H1 (cell line): ENCODE data around the gene SH3RF2. TPM values are rescaled to one million over a fixed set of nuclear protein-coding genes. Genes with fewer than 3 reads are reported as not detected.

Source experiments
- CTCF ChIA-PET: fragments of 300-600 bp; sonication (Branson Sonifier 250); formaldehyde crosslinking; loops from one replicate; lab custom pipeline; 2021; ENCODE audit not compliant: partially characterized antibody; lab: Charles Lee
- POLR2A ChIA-PET: fragments of 300-600 bp; sonication (Branson Sonifier 250); formaldehyde crosslinking; loops from one replicate; lab custom pipeline; 2021; ENCODE audit warnings: inconsistent platforms; ENCODE audit not compliant: partially characterized antibody; lab: Charles Lee
- DNase-seq, 2 experiments: peaks; one replicate each; pipeline versions ENCODE4 v3.0.0 to v3.0.0-alpha.2; 2010 to 2022; ENCODE audit warnings: low spot score in 2 of 2, low read depth in 1 of 2, mixed read lengths in 1 of 2
- FAIRE-seq: peaks from 2 replicates; lab custom pipeline; 2011; peaks lifted over from hg19 to GRCh38; lab: Jason Lieb, UNC
- H2AFZ ChIP-seq: 2 replicates; pipeline ENCODE4 v1.8.1; 2012; ENCODE audit warnings: low read length, inconsistent platforms
- H2AK5ac ChIP-seq: 2 replicates; pipeline ENCODE4 v1.6.1; 2013; ENCODE audit warnings: low read depth, low read length
- H2BK120ac ChIP-seq: replicated peaks from 2 replicates; pipeline ENCODE3; 2013; ENCODE audit warnings: low read depth, low read length, inconsistent platforms
- H2BK12ac ChIP-seq: 2 replicates; pipeline ENCODE4 v1.6.1; 2013; ENCODE audit warnings: low read depth, low read length
- H2BK15ac ChIP-seq: 2 replicates; pipeline ENCODE4 v1.6.1; 2013; ENCODE audit warnings: low read length
- H2BK20ac ChIP-seq: 2 replicates; pipeline ENCODE4 v1.6.1; 2013; ENCODE audit warnings: low read length
- H2BK5ac ChIP-seq: 2 replicates; pipeline ENCODE4 v1.6.1; 2013; ENCODE audit warnings: low read depth, low read length
- H3K14ac ChIP-seq: 2 replicates; pipeline ENCODE4 v1.6.1; 2013; ENCODE audit warnings: inconsistent platforms; ENCODE audit not compliant: insufficient read length
- H3K18ac ChIP-seq: 2 replicates; pipeline ENCODE4 v1.6.1; 2013; ENCODE audit warnings: low read length; ENCODE audit errors: extremely low read depth
- H3K23ac ChIP-seq: 2 replicates; pipeline ENCODE4 v1.6.1; 2013; ENCODE audit warnings: inconsistent platforms; ENCODE audit not compliant: insufficient read length
- H3K23me2 ChIP-seq: 2 replicates; pipeline ENCODE4 v1.6.1; 2013; ENCODE audit warnings: low read depth, low read length
- H3K27ac ChIP-seq: 2 replicates; pipeline ENCODE4 v1.6.1; 2011; ENCODE audit warnings: low read depth, low read length, inconsistent platforms
- H3K27me3 ChIP-seq, 4 experiments: replicated peaks in 1 of 4; 1 replicate in 1 of 4; 2 replicates in 3 of 4; pipeline versions ENCODE4 v1.6.1 to v1.8.1; 2011 to 2013; ENCODE audit warnings: low read length in 3 of 4, mild to moderate bottlenecking in 3 of 4, inconsistent platforms in 2 of 4, mixed read lengths in 2 of 4, moderate library complexity in 1 of 4; ENCODE audit not compliant: control insufficient read depth in 3 of 4, insufficient read depth in 3 of 4; ENCODE audit errors: extremely low read depth in 1 of 4
- H3K36me3 ChIP-seq, 4 experiments: 2 replicates each; pipeline versions ENCODE4 v1.6.1 to v1.8.1; 2011 to 2013; ENCODE audit warnings: mild to moderate bottlenecking in 4 of 4, low read length in 3 of 4, moderate library complexity in 2 of 4, control low read depth in 1 of 4, inconsistent platforms in 1 of 4; ENCODE audit not compliant: insufficient read depth in 4 of 4, control insufficient read depth in 2 of 4
- H3K4ac ChIP-seq: replicated peaks from 2 replicates; pipeline ENCODE3; 2013; ENCODE audit warnings: low read length, low read depth, mixed read lengths, inconsistent platforms; ENCODE audit not compliant: insufficient read length
- H3K4me1 ChIP-seq, 4 experiments: replicated peaks in 1 of 4; 1 replicate in 1 of 4; 2 replicates in 3 of 4; pipeline versions ENCODE4 v1.6.1 to v1.8.1; 2011 to 2013; ENCODE audit warnings: low read length in 3 of 4, inconsistent platforms in 2 of 4, mixed read lengths in 1 of 4; ENCODE audit not compliant: insufficient read depth in 4 of 4, control insufficient read depth in 3 of 4
- H3K4me2 ChIP-seq, 2 experiments: 2 replicates each; pipeline versions ENCODE4 v1.6.1 to v1.8.1; 2011 to 2013; ENCODE audit warnings: low read depth in 2 of 2, low read length in 2 of 2, control low read depth in 1 of 2, inconsistent platforms in 1 of 2, mild to moderate bottlenecking in 1 of 2; ENCODE audit not compliant: insufficient read depth in 1 of 2
- H3K4me3 ChIP-seq, 4 experiments: fragments of 200-600, 300-600 bp in 1 of 4; sonication (generic), shearing (Covaris generic), sonication (Bioruptor Twin) in 1 of 4; 2 replicates each; pipeline versions ENCODE4 v1.5.1 to v1.8.1; 2011 to 2016; ENCODE audit warnings: low read length in 4 of 4, low read depth in 3 of 4, control low read depth in 2 of 4, inconsistent platforms in 2 of 4, mild to moderate bottlenecking in 2 of 4, mixed read lengths in 1 of 4, moderate library complexity in 1 of 4; ENCODE audit not compliant: insufficient read depth in 2 of 4; ENCODE audit errors: extremely low read depth in 1 of 4
- H3K56ac ChIP-seq: replicated peaks from 2 replicates; pipeline ENCODE3; 2013; ENCODE audit warnings: low read depth, mild to moderate bottlenecking, mixed read lengths, low read length, inconsistent platforms; ENCODE audit not compliant: insufficient read length
- H3K79me1 ChIP-seq: 2 replicates; pipeline ENCODE4 v1.6.1; 2013; ENCODE audit warnings: low read depth, low read length, control low read depth
- H3K79me2 ChIP-seq, 2 experiments: 2 replicates each; pipeline versions ENCODE4 v1.6.1 to v1.8.1; 2012 to 2013; ENCODE audit warnings: low read length in 2 of 2, mild to moderate bottlenecking in 2 of 2, inconsistent platforms in 1 of 2; ENCODE audit not compliant: insufficient read depth in 2 of 2, control insufficient read depth in 1 of 2
- H3K9ac ChIP-seq, 4 experiments: replicated peaks in 1 of 4; 1 replicate in 1 of 4; 2 replicates in 3 of 4; pipeline versions ENCODE4 v1.6.1 to v1.8.1; 2011 to 2013; ENCODE audit warnings: low read depth in 3 of 4, low read length in 3 of 4, control low read depth in 2 of 4, mild to moderate bottlenecking in 2 of 4, moderate library complexity in 2 of 4, inconsistent platforms in 1 of 4; ENCODE audit errors: extremely low read depth in 1 of 4
- H3K9me3 ChIP-seq, 2 experiments: 2 replicates each; pipeline versions ENCODE4 v1.6.1 to v1.8.1; 2012 to 2013; ENCODE audit warnings: mild to moderate bottlenecking in 2 of 2, moderate library complexity in 2 of 2, control low read depth in 1 of 2, inconsistent platforms in 1 of 2, low read depth in 1 of 2, low read length in 1 of 2, mixed read lengths in 1 of 2; ENCODE audit not compliant: insufficient read depth in 2 of 2
- H4K20me1 ChIP-seq, 2 experiments: replicated peaks in 1 of 2; 2 replicates each; pipeline versions ENCODE3 to v1.8.1; 2011 to 2013; ENCODE audit warnings: inconsistent platforms in 2 of 2, low read length in 2 of 2, mild to moderate bottlenecking in 1 of 2; ENCODE audit not compliant: insufficient read depth in 2 of 2, control insufficient read depth in 1 of 2
- H4K5ac ChIP-seq: 2 replicates; pipeline ENCODE4 v1.6.1; 2013; ENCODE audit warnings: low read length, low read depth, mixed read lengths, inconsistent platforms; ENCODE audit not compliant: insufficient read length
- H4K8ac ChIP-seq: 2 replicates; pipeline ENCODE4 v1.8.0; 2013; ENCODE audit warnings: mild to moderate bottlenecking, moderate library complexity, low read length, inconsistent platforms; ENCODE audit not compliant: insufficient read depth; ENCODE audit errors: extremely low read depth
- H4K91ac ChIP-seq: replicated peaks from 2 replicates; pipeline ENCODE3; 2013; ENCODE audit warnings: low read length, mixed read lengths, inconsistent platforms; ENCODE audit not compliant: insufficient read length
- ATF2 ChIP-seq: IDR thresholded peaks from 2 replicates; pipeline ENCODE4 v1.6.1; 2012; ENCODE audit warnings: low read length, inconsistent platforms
- EZH2 ChIP-seq: fragments of 200-600 bp; sonication (generic); IDR thresholded peaks from 2 replicates; pipeline ENCODE4 v1.7.1; 2012; ENCODE audit warnings: low read depth, mild to moderate bottlenecking, moderate library complexity, low read length, inconsistent platforms; ENCODE audit not compliant: severe bottlenecking
- NANOG ChIP-seq: IDR thresholded peaks from 2 replicates; pipeline ENCODE4 v1.6.1; 2011; ENCODE audit warnings: low read length, low read depth, mild to moderate bottlenecking, inconsistent platforms; ENCODE audit not compliant: insufficient read depth, poor library complexity, severe bottlenecking
- RAD21 ChIP-seq, 2 experiments: IDR thresholded peaks in 1 of 2; conservative IDR thresholded peaks in 1 of 2; 2 replicates each; pipeline ENCODE4 v1.6.1; 2011; ENCODE audit warnings: low read depth in 2 of 2, low read length in 2 of 2, improper control_type of control experiment in 1 of 2, inconsistent platforms in 1 of 2, mild to moderate bottlenecking in 1 of 2, moderate library complexity in 1 of 2
- RFX5 ChIP-seq: IDR thresholded peaks from 2 replicates; pipeline ENCODE4 v1.6.1; 2011; ENCODE audit warnings: low read depth, low read length, improper control_type of control experiment, borderline replicate concordance
- RXRA ChIP-seq: IDR thresholded peaks from 2 replicates; pipeline ENCODE4 v1.6.1; 2011; ENCODE audit warnings: low read depth, mild to moderate bottlenecking, low read length, moderate library complexity; ENCODE audit not compliant: insufficient read depth
- SAP30 ChIP-seq: fragments of 300-600 bp; sonication (generic); IDR thresholded peaks from 2 replicates; pipeline ENCODE4 v1.7.1; 2012; ENCODE audit warnings: low read length, moderate library complexity, mild to moderate bottlenecking, inconsistent platforms; ENCODE audit not compliant: insufficient read depth, insufficient replicate concordance
- TAF7 ChIP-seq: optimal IDR thresholded peaks from 2 replicates; pipeline ENCODE3; 2011; ENCODE audit warnings: low read depth, mild to moderate bottlenecking, inconsistent platforms, low read length, moderate library complexity, borderline replicate concordance
- USF2 ChIP-seq: IDR thresholded peaks from 2 replicates; pipeline ENCODE4 v1.6.1; 2011; ENCODE audit warnings: low read length, improper control_type of control experiment
- YY1 ChIP-seq: IDR thresholded peaks from 2 replicates; pipeline ENCODE4 v1.6.1; 2011; ENCODE audit warnings: low read depth, mild to moderate bottlenecking, low read length
- WGBS, 2 experiments: shearing (Covaris generic) in 1 of 2; methylation state at CpG; one replicate each; pipeline versions ENCODE4 v1.1.6 to v1.1.7; 2013 to 2015; ENCODE audit warnings: low lambda C conversion rate in 2 of 2, mixed read lengths in 2 of 2, inconsistent platforms in 1 of 2, low coverage in 1 of 2, missing lambda C conversion rate in 1 of 2; ENCODE audit not compliant: insufficient replicate concordance in 2 of 2, insufficient coverage in 1 of 2, insufficient read length in 1 of 2; ENCODE audit errors: extremely low coverage in 1 of 2, missing lambda C conversion rate in 1 of 2; 5-methylcytosine and 5-hydroxymethylcytosine counted together
- polyA plus RNA-seq, 7 experiments: library from polyadenylated mRNA; depleted of rRNA in 3 of 7; stranded (reverse) in 5 of 7; unstranded in 2 of 7; fragments of >200 nt in 5 of 7; fragments of 200-250 nt in 2 of 7; gene quantifications; 1 replicate in 5 of 7; 2 replicates in 1 of 7; 4 replicates in 1 of 7; pipeline versions ENCODE4 v1.2.1 to v1.2.3, GENCODE V29; 2011 to 2013; ENCODE audit warnings: missing spikeins in 2 of 7, mixed read lengths in 2 of 7
- total RNA-seq: library from RNA; stranded (reverse); fragmentation: NEBNext Ultra II Directional; extraction: Animal tissue kit (Norgen Biotek cat#: 25700); gene quantifications from 2 replicates; pipeline ENCODE4 v1.2.1, GENCODE V29; 2021

The SH3RF2 gene
- total and polyA plus RNA-seq, 2 of the 8 experiments (the other 6 are each of a cell fraction or from before 2014, with no cell fraction given), result 0.80 to 0.95 TPM

- H3K27me3 ChIP-seq, result no peaks in the 10 kb centered on the region
- H3K4ac ChIP-seq, result no peak overlapping the region
- no peaks in the 10 kb centered on the region for H3K79me1 ChIP-seq
- FAIRE-seq (no peak), DNase-seq (no peak)
- H3K4me2 ChIP-seq, result no peak overlapping the region
- 89% methylated on average over 5 of the region's 5 CpGs; no CpG with 5 or more reads in 1 of the 2 experiments for WGBS, 2 experiments
- H3K79me2 ChIP-seq, result no peaks in the 10 kb centered on the region
- no peaks in the 10 kb centered on the region for H3K23me2 ChIP-seq
- H2BK20ac ChIP-seq, result no peak overlapping the region
- no peak overlapping the region for H3K9ac ChIP-seq
- ChIA-PET CTCF (interaction anchor here (0.6 to 1.5 kb wide), 10 partner anchors 9 to 218 kb away, joined by 3 to 6 read pairs (median 3); no protein-coding TSS in a partner anchor), POLR2A (interaction anchor here (0.6 kb wide), 1 partner anchor 473 kb away, joined by 3 read pairs; no protein-coding TSS in a partner anchor)
- H2BK12ac ChIP-seq, result no peak overlapping the region
- no peak overlapping the region for H4K91ac ChIP-seq
- no peak overlapping the region for H4K8ac ChIP-seq
- H4K5ac ChIP-seq, result no peak overlapping the region
- peak overlapping the region; percentile 17; the same call in 1 of the 2 replicates for H2AFZ ChIP-seq
- H3K18ac ChIP-seq, result no peak overlapping the region
- H3K27ac ChIP-seq, result no peak overlapping the region
- no peaks in the 10 kb centered on the region for H3K36me3 ChIP-seq
- no peak overlapping the region for H2BK120ac ChIP-seq
- no peak overlapping the region for H3K56ac ChIP-seq
- no peak overlapping the region for H3K14ac ChIP-seq
- no peak overlapping the region for H2AK5ac ChIP-seq
- H2BK15ac ChIP-seq, result no peak overlapping the region
- H3K9me3 ChIP-seq, result no peaks in the 10 kb centered on the region
- no peak overlapping the region for H3K23ac ChIP-seq
- no peak overlapping the region for H3K4me3 ChIP-seq
- no peaks in the 10 kb centered on the region for H3K4me1 ChIP-seq
- H2BK5ac ChIP-seq, result no peak overlapping the region
- no peaks in the 10 kb centered on the region for H4K20me1 ChIP-seq
- TF ChIP-seq YY1, result no peak
- no peak for TF ChIP-seq ATF2
- no peak for TF ChIP-seq RXRA
- no peak for TF ChIP-seq USF2
- TF ChIP-seq SAP30, result no peak
- TF ChIP-seq TAF7, result no peak
- no peak for TF ChIP-seq RAD21 (IDR thresholded peaks at IDR 0.05 in 1 of 2, conservative IDR thresholded peaks at IDR 0.05 in 1 of 2; ENCODE audit: low read depth in 2 of 2, low read length in 2 of 2)
- TF ChIP-seq NANOG, result no peak
- no peak for TF ChIP-seq RFX5
- no peak for TF ChIP-seq EZH2
Measured at GRCh38 chr5:145912594-145912993, 23.8 kb upstream of the SH3RF2 start.
